HG02763 (cell line): ENCODE measurements around the gene DDR2.
"Not testable (repeated sequence)": the region's sequence is repeated elsewhere in the genome, so short reads cannot be mapped to it uniquely, and the experiment has no call there.

Experiments used
- ATAC-seq: cut with Tn5 transposase; IDR thresholded peaks from one replicate; pipeline ENCODE4 v1.9.1; 2021; ENCODE audit warnings: mild to moderate bottlenecking, moderate library complexity; ENCODE audit not compliant: unreplicated experiment

Gene DDR2

GRCh38 chr1:162717548-162718184, 85.4 kb downstream of the DDR2 start:
- ATAC-seq, result no peak

- no peak for ATAC-seq
These were observed 87.4 kb downstream of the DDR2 start for GRCh38 chr1:162719678-162720077.

DNA sequence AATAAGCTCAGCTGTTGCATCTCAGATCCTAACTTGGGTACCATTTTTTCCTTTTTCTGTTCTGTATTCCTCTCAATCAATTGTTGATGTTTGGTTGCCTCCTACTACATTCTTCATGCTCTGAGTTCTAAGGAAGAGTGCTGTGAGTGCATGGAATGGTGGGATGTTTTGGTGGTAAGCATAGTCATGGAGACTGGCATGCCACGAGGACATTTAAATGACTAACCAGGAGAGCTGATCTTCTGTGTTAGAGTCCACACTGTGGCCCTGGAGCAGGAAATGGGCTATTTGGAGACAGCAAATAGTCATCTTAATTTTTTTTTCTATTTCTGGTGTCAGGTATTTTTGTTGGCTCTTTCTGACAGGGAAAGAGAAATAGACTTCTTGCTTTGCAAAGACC, 88.7 kb downstream of the DDR2 start:
- no peak for ATAC-seq

- no peak for ATAC-seq
These were observed 89.2 kb downstream of the DDR2 start for GRCh38 chr1:162721471-162721870.

DNA sequence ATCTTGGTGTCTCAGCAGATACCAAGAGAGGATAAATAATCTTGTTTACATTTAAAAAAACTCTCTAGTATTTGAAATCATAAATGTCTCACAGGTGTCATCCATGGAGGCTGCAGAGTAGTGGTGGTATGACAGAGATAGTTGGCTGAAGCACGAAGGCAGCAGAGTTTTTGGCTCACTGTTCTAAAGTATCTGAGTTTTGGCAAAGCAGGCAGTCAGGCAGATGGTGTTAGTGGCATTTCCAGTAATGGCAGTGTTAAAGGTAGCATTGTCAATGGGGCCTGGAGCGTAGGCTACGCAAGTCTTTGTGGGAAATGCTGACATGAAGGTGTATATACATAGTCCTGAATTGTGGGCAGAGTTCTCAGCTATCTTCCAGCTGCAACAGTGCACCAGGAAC, 89.8 kb downstream of the DDR2 start:
- no peak for ATAC-seq

DNA sequence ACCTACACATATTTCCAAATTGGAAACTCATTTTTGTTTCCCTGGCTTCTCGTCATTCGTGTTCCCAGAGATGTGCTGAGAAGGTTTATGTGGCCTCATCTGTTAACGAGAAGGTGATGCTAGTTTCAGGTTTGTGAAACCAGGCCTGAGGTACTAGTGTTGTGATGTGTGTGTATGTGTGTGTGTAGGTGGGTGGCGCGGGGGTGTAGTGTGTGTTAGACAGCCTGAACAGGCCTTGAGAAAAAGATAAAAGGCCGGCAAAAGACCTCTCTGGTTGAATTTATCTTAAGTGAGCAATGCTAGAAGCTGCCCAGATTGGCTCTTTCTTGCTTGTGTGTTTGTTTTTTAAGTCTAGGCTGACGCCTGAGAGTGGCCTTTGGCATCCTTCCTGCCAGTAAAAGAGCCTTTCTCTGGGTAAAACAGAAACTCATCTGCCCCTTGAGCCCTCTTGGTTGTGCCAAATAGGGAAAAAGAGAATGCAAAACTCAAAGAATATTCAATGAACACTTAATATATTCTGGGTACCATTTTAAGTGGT, 92.4 kb downstream of the DDR2 start:
- no peak for ATAC-seq

DNA sequence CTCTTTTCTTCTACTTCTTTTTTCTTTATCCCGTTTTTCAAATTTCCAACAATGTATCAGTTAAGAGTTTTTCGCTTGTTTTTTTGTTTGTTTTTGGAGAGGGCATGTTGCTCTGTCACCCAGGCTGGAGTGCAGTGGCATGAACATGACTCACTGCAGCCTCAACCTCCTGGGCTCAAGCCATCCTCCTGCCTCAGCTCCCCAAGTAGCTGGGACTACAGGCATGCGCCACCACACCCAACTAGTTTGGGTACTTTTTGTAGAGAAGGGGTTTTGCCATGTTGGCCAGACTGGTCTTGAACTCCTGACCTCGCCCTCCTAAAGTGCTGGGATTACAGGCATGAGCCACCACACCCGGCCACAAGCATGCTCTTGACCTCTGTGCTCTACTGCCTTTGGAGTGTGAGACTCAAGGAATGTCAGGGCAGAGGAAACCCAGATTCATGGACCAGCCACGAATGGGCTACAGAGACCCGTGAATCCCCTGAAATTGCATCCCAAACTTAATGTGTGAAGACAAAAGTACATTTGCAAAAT, 93.1 kb downstream of the DDR2 start:
- no peak for ATAC-seq

GRCh38 chr1:162726555-162726954, 94.3 kb downstream of the DDR2 start:
- no peak for ATAC-seq

DNA sequence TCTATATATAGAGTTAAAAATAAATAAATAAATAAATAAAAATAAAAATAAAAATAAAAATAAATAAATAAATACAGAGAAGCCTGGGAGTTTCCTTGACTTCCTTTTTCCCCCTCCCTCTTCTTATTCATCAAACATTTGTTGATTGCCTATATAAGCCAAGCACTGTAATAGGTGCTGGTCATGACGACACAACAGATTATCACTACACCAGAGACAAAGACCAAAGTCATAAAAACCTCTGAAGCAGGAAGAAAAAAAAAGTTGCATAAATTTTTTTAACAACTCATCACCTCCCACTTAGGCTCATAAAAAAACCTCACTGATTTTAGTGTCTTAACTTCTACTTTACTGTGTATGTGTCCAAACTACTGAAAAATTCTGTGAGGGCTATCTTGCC, 95.2 kb downstream of the DDR2 start:
- ATAC-seq, result not testable (repeated sequence)

DNA sequence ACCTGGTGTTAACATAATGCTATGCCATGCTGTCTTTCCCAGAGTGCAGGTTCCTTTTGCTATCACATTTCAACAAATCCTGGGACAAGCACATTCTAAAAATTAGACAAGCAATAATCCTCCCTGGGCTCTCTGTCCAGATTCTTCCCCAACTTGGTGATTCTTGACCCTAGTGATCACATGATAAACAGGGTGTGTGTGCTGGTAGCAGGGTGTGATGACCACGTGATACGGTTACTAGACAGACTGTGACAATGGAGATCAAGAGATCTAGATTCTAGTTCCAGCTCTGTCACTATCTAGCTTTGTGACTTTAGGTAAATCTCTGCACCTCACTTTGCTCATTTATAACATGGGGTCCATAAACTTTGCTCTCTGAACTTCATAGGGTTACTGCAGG, 96.3 kb downstream of the DDR2 start:
- no peak for ATAC-seq

DNA sequence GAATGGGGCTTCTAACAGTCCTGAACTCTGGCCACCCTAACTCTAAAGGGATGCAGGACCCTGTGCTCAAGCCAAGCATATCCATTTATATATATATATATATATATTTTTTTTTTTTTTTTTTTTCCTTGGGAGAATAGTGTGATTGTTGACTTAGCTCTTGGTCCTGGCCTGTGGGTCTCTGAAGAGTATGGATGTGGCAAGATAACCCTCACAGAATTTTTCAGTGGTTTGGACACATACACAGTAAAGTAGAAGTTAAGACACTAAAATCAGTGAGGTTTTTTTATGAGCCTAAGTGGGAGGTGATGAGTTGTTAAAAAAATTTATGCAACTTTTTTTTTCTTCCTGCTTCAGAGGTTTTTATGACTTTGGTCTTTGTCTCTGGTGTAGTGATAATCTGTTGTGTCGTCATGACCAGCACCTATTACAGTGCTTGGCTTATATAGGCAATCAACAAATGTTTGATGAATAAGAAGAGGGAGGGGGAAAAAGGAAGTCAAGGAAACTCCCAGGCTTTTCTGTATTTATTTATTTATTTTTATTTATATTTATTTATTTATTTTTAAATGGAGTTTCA, 97.0 kb downstream of the DDR2 start:
- not testable (repeated sequence) for ATAC-seq

DNA sequence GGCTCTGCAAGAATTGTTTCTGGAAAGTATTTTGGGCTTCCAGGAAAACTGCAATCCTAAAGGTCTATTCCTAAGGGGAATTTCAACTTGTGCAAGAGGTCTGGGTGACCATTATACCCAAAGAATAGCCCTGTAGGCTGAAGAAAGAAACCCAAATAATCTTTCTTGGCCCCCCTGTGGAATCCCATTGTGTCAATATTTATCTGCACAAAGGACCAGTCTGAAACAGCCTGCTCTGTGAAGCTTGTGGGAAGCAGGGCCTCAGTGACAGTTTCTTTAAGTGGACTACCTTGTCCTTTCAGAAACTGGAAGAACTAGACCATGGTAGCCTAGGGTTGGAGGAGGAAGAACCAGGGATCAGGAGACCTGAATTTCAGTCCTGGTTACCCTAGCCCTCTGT, 99.8 kb downstream of the DDR2 start:
- no peak for ATAC-seq

DNA sequence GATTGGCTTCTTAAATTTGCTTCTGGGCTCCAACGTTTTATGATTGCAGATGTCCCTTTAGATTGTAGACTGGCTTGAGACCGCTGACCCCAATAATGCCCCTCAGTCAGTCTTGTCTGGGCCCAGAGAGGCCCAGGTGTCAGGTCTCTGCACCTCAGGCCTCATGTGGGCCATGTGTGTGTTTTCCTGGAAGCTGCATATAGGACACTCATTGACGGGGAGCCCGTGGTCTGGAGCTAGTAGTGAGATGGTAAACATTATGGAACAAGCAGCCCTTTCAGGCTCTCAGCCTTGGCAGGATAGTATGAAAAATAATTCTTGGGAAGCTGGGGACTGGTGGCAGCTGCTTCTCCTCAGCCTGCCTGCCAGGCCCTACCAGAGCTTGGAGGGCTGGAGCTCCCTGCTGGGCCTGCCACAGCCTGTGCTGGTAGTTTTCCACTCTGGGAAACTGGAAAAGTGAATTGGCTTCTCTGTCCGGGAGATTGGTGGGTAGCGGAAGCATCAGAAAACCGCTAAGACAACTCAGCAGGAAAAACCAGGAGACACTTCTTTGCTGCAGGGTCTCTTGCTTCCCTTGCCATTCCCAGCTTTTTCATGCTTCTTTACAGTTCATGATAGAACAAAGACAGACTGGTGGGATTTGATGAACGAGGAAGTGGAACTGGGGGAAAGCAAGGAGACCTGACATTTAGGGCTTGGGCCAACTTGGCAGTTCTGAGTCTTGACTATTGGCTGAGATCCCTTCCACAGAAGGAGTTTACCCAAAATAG, 100.5 kb downstream of the DDR2 start:
- no peak for ATAC-seq

DNA sequence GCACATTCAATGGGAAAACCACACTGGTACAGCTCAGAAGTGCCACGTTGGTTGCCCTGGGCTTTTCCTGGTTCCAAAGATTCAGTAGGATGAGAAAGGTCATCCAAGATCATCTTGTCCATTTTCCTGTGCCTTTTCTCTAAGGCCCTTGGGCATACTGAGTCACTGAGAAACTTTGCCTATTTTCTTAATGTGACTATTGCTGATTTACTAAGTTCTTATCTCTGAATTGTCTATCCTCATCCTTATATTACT, 101.0 kb downstream of the DDR2 start:
- no peak for ATAC-seq

DNA sequence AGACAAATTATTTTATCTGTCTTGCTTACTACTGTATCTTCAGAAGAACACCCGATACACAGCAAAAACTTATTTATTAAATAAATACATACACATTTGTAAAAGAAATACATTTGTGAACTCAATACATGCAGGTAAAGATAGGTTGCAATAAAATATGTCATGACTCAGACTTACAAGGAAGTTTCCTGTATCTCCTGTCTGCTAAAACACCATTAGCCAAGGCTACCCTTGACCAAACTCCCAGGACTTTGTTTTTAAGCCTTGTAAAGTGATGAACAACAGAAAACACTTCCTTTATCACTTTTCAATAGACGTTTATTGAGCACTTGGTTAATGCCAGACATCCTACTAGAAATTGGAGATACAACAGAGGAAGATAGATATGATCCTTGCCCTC, 101.8 kb downstream of the DDR2 start:
- no peak for ATAC-seq

- ATAC-seq, result no peak
These were observed 103.9 kb downstream of the DDR2 start for GRCh38 chr1:162736184-162736583.

DNA sequence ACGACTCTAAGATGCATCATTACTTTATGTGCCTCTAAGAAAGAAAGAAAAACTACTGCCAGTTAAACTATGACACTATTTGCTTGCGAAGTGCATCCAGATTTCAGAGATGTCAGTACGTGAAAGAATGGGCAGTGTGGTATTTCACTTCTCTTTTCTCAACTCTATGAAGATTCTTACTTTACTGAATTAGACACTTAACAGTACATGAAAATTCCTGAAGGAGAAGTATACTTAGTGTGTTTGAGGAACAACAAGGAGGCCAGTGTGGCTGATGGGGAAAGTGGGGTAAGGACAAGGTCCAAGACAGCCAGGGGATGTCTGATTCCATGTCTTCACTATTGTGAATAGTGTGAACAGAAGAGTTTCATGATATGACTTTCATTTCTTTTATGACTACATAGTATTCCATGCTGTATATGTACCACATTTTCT, 104.4 kb downstream of the DDR2 start:
- peak; percentile 64 for ATAC-seq

- ATAC-seq, result no peak
These were observed 108.5 kb downstream of the DDR2 start for GRCh38 chr1:162740755-162741154.

- ATAC-seq, result no peak
These were observed 109.3 kb downstream of the DDR2 start for GRCh38 chr1:162741574-162741973.

DNA sequence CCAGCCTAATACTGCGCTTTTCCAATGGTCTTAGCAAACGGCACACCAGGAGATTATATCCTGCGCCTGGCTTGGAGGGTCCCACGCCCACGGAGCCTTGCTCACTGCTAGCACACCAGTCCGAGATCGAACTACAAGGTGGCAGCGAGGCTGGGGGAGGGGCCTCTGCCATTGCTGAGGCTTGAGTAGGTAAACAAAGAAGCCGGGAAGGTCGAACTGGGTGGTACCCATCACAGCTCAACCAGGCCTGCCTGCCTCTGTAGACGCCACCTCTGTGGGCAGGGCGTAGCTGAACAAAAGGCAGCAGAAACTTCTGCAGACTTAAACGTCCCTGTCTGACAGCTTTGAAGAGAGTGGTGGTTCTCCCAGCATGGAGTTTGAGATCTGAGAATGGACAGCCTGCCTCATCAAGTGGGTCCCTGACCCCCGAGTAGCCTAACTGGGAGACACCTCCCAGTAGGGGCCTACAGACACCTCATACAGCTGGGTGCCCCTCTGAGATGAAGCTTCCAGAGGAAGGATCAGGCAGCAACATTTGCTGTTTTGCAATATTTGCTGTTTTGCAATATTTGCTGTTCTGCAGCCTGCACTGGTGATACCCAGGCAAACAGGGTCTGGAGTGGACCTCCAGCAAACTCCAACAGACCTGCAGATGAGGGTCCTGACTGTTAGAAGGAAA, 114.1 kb downstream of the DDR2 start:
- not testable (repeated sequence) for ATAC-seq

DNA sequence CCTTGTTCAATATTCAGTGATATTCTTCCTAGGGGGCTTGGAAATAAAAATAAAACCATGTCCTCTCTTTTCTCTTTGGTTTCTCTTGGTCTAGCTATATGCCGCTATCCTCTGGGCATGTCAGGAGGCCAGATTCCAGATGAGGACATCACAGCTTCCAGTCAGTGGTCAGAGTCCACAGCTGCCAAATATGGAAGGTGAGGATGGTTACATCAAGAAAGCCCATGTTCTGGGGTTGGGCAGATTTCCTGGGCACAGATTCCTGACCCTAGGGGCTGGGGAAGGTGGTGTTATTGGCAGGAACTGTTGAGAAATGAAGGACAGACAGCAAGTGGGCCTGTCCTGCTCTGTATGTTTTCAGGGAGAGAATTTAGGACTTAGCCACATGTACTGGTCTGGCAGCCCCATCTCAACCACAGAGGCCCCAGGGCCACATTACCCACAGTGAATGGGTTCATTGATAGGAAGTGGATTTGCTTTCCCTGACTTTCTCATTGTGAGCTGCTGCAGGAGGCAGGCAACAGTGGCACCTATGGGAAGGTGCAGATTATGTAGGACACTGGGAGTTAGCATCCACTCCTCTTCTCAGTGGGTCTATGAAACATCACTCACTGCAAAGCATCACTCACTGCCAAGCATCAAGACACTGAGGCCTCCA, 120.9 kb downstream of the DDR2 start:
- no peak for ATAC-seq
